ENCODE data around the gene HGFAC. TPM values are rescaled to one million over a fixed set of nuclear protein-coding genes. Genes with fewer than 3 reads are reported as not detected.

HGFAC gene
- total and polyA plus RNA-seq, 2 of the 13 experiments (the other 11 are each of a cell fraction or from before 2014, with no cell fraction given): 8.5 to 63.6 TPM

DNA sequence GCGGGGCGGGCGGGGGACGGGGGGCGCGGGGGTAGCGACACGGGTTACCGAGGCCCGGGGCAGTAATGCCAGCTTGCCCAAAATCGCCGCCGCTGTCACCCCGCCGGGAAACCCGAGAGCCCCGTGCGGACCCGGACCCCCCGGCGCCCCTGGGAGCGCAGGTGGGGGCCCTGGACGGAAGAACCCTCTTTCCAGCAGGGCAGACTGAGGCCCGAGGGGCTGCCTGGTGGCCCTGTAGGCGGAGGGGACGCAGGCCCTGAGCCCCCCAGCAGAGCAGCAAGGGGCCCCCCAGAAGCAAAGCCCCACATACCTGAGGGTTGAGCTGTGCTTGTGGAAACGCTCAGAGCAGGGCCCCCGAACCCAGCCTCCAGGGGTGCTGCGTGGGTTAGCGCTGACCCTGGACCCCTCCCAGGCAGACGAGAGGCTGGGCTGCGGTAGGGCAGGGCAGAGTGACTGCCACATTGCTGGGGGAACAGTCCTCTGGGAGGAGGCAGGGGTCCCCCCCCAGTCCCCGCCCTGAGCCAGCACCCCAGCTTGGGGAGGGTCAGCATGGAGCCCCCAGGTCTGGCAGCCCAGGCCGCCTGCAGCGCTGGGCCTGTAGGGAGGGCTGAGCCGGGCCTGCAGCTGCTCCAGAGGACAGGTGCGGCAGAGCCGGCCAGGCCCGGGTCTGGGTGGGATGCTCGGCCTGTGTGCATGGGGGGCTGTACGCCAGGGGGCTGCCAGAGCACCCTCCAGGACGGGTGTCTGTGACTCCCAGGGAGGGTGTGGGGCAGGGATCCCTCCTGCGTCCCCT, 22.0 kb downstream of the HGFAC start:
- Histone ChIP-seq H3K4me1 (ENCODE audit: insufficient read depth, low read length) (peaks cover 23% of the 10 kb centered on the region), H3K79me2 (ENCODE audit: insufficient read depth, low read length) (no peaks in the 10 kb centered on the region), H3K27ac (ENCODE audit: extremely low read length, insufficient read depth, low read length) (no peak overlapping the region), H2AFZ (ENCODE audit: low read length) (no peak overlapping the region), H4K20me1 (ENCODE audit: insufficient read depth, low read length) (no peaks in the 10 kb centered on the region), H3K9ac (ENCODE audit: insufficient read depth, low read depth, low read length) (no peak overlapping the region), H3K9me3 (ENCODE audit: low read length) (no peaks in the 10 kb centered on the region), H3K4me3 (replicated peaks in 1 of 3; ENCODE audit: insufficient read depth in 1 of 3, low read depth in 2 of 3, low read length in 3 of 3) (peak overlapping the region in 2 of 3 experiments; percentile 16 to 55; a peak in 3 of 6 replicates), H3K27me3 (ENCODE audit: control insufficient read depth in 1 of 2, insufficient read depth in 2 of 2, low read length in 2 of 2) (peaks cover 20 to 59% of the 10 kb centered on the region in 2 experiments), H3K4me2 (ENCODE audit: low read depth, low read length) (peak overlapping the region; percentile 36; the same call in 1 of the 2 replicates), H3K36me3 (replicated peaks in 1 of 2; ENCODE audit: control insufficient read depth in 1 of 2, insufficient read depth in 2 of 2, low read length in 2 of 2) (no peaks in the 10 kb centered on the region)
- POLR2A ChIA-PET: no interaction called here
- CTCF ChIA-PET (ENCODE audit: low intra/inter-chr PET ratio, low total read pairs): no interaction called here
- ATAC-seq (peak; percentile 12; the same call in 2 of the 3 replicates), FAIRE-seq (no peak), DNase-seq (ENCODE audit: low spot score) (no peak)
- TF ChIP-seq MAFK (conservative IDR thresholded peaks at IDR 0.05 in 1 of 2, IDR thresholded peaks at IDR 0.05 in 1 of 2; ENCODE audit: low read length in 2 of 2) (no peak), ZNF17 (CRISPR knock-in tag; IDR thresholded peaks at IDR 0.05) (peak; percentile 90; the same call in 1 of the 2 replicates), AGO2 (optimal IDR thresholded peaks at IDR 0.05; ENCODE audit: low read depth, low read length) (no peak), TEAD2 (CRISPR knock-in tag; IDR thresholded peaks at IDR 0.05) (no peak), ZSCAN31 (CRISPR knock-in tag; IDR thresholded peaks at IDR 0.05; ENCODE audit: low read depth) (no peak), ZNF432 (CRISPR knock-in tag; IDR thresholded peaks at IDR 0.05; ENCODE audit: borderline replicate concordance) (no peak), ZFY (CRISPR knock-in tag; IDR thresholded peaks at IDR 0.05) (0 out of 2 replicates have a peak, but pooled peaks have one; percentile 21), ZNF282 (IDR thresholded peaks at IDR 0.05; ENCODE audit: partially characterized antibody) (no peak), NR2F2 (IDR thresholded peaks at IDR 0.05; ENCODE audit: borderline replicate concordance, low read depth) (no peak), ZNF777 (CRISPR knock-in tag; IDR thresholded peaks at IDR 0.05) (no peak), MIER3 (CRISPR knock-in tag; IDR thresholded peaks at IDR 0.05; ENCODE audit: borderline replicate concordance) (no peak), SRSF9 (IDR thresholded peaks at IDR 0.05; ENCODE audit: borderline replicate concordance, insufficient read depth, low read depth, low read length, poor library complexity, severe bottlenecking) (no peak), ZNF629 (CRISPR knock-in tag; conservative IDR thresholded peaks at IDR 0.05) (peak; percentile 54; the same call in 1 of the 2 replicates), NONO (IDR thresholded peaks at IDR 0.05) (no peak), NONO (CRISPR knock-in tag; conservative IDR thresholded peaks at IDR 0.05) (no peak), MTF1 (CRISPR knock-in tag; IDR thresholded peaks at IDR 0.05) (no peak), ZNF136 (CRISPR knock-in tag; IDR thresholded peaks at IDR 0.05; ENCODE audit: low read depth) (no peak), ZNF24 (IDR thresholded peaks at IDR 0.05) (no peak)
- TF ChIP-seq, protein P1, sequence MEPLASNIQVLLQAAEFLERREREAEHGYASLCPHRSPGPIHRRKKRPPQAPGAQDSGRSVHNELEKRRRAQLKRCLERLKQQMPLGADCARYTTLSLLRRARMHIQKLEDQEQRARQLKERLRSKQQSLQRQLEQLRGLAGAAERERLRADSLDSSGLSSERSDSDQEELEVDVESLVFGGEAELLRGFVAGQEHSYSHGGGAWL (CRISPR knock-in tag; IDR thresholded peaks at IDR 0.05): no peak
- TF ChIP-seq, protein P2, sequence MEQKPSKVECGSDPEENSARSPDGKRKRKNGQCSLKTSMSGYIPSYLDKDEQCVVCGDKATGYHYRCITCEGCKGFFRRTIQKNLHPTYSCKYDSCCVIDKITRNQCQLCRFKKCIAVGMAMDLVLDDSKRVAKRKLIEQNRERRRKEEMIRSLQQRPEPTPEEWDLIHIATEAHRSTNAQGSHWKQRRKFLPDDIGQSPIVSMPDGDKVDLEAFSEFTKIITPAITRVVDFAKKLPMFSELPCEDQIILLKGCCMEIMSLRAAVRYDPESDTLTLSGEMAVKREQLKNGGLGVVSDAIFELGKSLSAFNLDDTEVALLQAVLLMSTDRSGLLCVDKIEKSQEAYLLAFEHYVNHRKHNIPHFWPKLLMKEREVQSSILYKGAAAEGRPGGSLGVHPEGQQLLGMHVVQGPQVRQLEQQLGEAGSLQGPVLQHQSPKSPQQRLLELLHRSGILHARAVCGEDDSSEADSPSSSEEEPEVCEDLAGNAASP (CRISPR knock-in tag; IDR thresholded peaks at IDR 0.05; ENCODE audit: borderline replicate concordance): no peak
- no TSS peak for BruUV-seq (replicated peaks)
- intact Hi-C loops (cut with micrococcal nuclease; ENCODE audit: unreplicated experiment) (no loop called here), in situ Hi-C loops (cut with HindIII; ENCODE audit: extremely low pct_ligation_motif_present, low pct_unique_long_range_greater_than_20kb) (no loop called here)
- WGBS (ENCODE audit: low lambda C conversion rate): 10% methylated on average over 4 of the region's 43 CpGs

All from HepG2 (cell line).